ENCODE measurements around the gene CLIC6.
A peak's percentile ranks its signal among the peaks of the same experiment; 100 is the strongest.

CLIC6 gene

GRCh38 chr21:34671891-34672290, 3.1 kb downstream of the CLIC6 start:
- no peaks in the 10 kb centered on the region for H3K36me3 ChIP-seq (ENCODE audit: control insufficient read depth, insufficient read depth, low read length)
- TF ChIP-seq CTCF (IDR thresholded peaks at IDR 0.05; ENCODE audit: insufficient read depth, low read length, poor library complexity, severe bottlenecking) = no peak
- H3K4me3 ChIP-seq (replicated peaks; ENCODE audit: low read depth, low read length) = peak overlapping the region; percentile 86
- H3K27me3 ChIP-seq (replicated peaks; ENCODE audit: control insufficient read depth, insufficient read depth, low read length) = no peaks in the 10 kb centered on the region
- DNase-seq (ENCODE audit: extremely low read depth, insufficient read length) = no peak

- no peaks in the 10 kb centered on the region for H3K36me3 ChIP-seq (ENCODE audit: control insufficient read depth, insufficient read depth, low read length)
- H3K27me3 ChIP-seq (replicated peaks; ENCODE audit: control insufficient read depth, insufficient read depth, low read length) = no peaks in the 10 kb centered on the region
- no peak for TF ChIP-seq CTCF (IDR thresholded peaks at IDR 0.05; ENCODE audit: insufficient read depth, low read length, poor library complexity, severe bottlenecking)
- H3K4me3 ChIP-seq (replicated peaks; ENCODE audit: low read depth, low read length) = no peak overlapping the region; the same call in 1 of the 2 replicates
- DNase-seq (ENCODE audit: extremely low read depth, insufficient read length) = no peak
Observed at GRCh38 chr21:34673006-34673405, 4.2 kb downstream of the CLIC6 start.

- H3K27me3 ChIP-seq (replicated peaks; ENCODE audit: control insufficient read depth, insufficient read depth, low read length) = no peaks in the 10 kb centered on the region
- no peaks in the 10 kb centered on the region for H3K36me3 ChIP-seq (ENCODE audit: control insufficient read depth, insufficient read depth, low read length)
- DNase-seq (ENCODE audit: extremely low read depth, insufficient read length) = no peak
- no peak overlapping the region for H3K4me3 ChIP-seq (replicated peaks; ENCODE audit: low read depth, low read length)
- TF ChIP-seq CTCF (IDR thresholded peaks at IDR 0.05; ENCODE audit: insufficient read depth, low read length, poor library complexity, severe bottlenecking) = no peak
Observed at GRCh38 chr21:34674468-34674867, 5.7 kb downstream of the CLIC6 start.

- TF ChIP-seq CTCF (IDR thresholded peaks at IDR 0.05; ENCODE audit: insufficient read depth, low read length, poor library complexity, severe bottlenecking) = no peak
- no peak for DNase-seq (ENCODE audit: extremely low read depth, insufficient read length)
- Histone ChIP-seq H3K36me3 (ENCODE audit: control insufficient read depth, insufficient read depth, low read length) (no peaks in the 10 kb centered on the region), H3K27me3 (replicated peaks; ENCODE audit: control insufficient read depth, insufficient read depth, low read length) (no peaks in the 10 kb centered on the region), H3K4me3 (replicated peaks; ENCODE audit: low read depth, low read length) (no peak overlapping the region)
Observed at GRCh38 chr21:34675871-34676270, 7.1 kb downstream of the CLIC6 start.

- TF ChIP-seq CTCF (IDR thresholded peaks at IDR 0.05; ENCODE audit: insufficient read depth, low read length, poor library complexity, severe bottlenecking) = no peak
- Histone ChIP-seq H3K36me3 (ENCODE audit: control insufficient read depth, insufficient read depth, low read length) (no peaks in the 10 kb centered on the region), H3K27me3 (replicated peaks; ENCODE audit: control insufficient read depth, insufficient read depth, low read length) (no peaks in the 10 kb centered on the region), H3K4me3 (replicated peaks; ENCODE audit: low read depth, low read length) (no peak overlapping the region)
- no peak for DNase-seq (ENCODE audit: extremely low read depth, insufficient read length)
Observed at GRCh38 chr21:34679051-34679450, 10.3 kb downstream of the CLIC6 start.

GRCh38 chr21:34684174-34684876, 15.5 kb downstream of the CLIC6 start:
- H3K27me3 ChIP-seq (replicated peaks; ENCODE audit: control insufficient read depth, insufficient read depth, low read length) = no peaks in the 10 kb centered on the region
- TF ChIP-seq CTCF (IDR thresholded peaks at IDR 0.05; ENCODE audit: insufficient read depth, low read length, poor library complexity, severe bottlenecking) = no peak
- H3K36me3 ChIP-seq (ENCODE audit: control insufficient read depth, insufficient read depth, low read length) = no peaks in the 10 kb centered on the region; the same call in none of the 2 replicates
- H3K4me3 ChIP-seq (replicated peaks; ENCODE audit: low read depth, low read length) = no peak overlapping the region
- DNase-seq (ENCODE audit: extremely low read depth, insufficient read length) = no peak
